ENCODE data around the gene CARNS1. TPM values are rescaled to one million over a fixed set of nuclear protein-coding genes. Genes with fewer than 3 reads are reported as not detected.

The CARNS1 gene
- total and polyA plus RNA-seq, 2 of the 13 experiments (the other 11 are each of a cell fraction or from before 2014, with no cell fraction given), result not detected

DNA sequence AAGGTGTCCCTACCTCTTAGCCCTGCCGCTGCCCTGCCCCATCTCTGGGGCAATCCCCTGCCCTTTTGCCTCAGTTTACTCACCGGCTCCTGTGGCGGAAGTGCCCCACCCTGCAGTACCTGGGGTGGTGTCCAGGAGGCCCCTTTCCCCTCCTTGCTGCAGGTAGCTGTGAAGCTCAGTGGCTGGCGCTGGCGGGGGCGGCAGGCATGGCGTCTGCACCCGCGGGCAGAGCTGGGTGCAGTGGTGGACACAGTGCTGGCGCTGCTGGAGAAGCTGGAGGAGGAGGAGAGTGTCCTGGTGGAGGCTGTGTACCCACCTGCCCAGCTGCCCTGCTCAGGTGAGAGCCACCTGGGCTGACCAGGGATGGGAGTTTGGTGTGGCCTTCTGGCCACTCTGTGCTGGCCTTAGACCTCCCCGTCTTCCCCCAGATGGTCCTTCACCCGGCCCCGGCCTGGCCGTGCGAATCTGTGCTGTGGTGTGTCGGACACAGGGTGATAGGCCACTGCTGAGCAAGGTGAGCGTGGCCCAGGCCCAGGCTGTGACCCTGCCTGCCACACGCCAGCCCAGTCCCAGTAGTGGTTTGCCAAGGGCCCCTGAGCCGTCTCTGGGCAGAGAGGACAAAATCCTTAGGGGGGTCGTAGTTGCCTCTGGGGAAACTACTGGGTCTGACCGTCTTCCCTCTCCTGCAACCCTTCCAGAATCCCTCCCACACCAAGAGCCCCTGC, 4.0 kb downstream of the CARNS1 start:
- Histone ChIP-seq H3K27me3 (ENCODE audit: control insufficient read depth in 1 of 2, insufficient read depth in 2 of 2, low read length in 2 of 2) (peaks cover 9 to 45% of the 10 kb centered on the region in 2 experiments; a peak in 4 of 5 replicates), H2AFZ (ENCODE audit: low read length) (no peak overlapping the region), H3K9me3 (ENCODE audit: low read length) (no peaks in the 10 kb centered on the region), H3K79me2 (ENCODE audit: insufficient read depth, low read length) (no peaks in the 10 kb centered on the region), H3K4me3 (replicated peaks in 1 of 3; ENCODE audit: insufficient read depth in 1 of 3, low read depth in 2 of 3, low read length in 3 of 3) (no peak overlapping the region; a peak in 1 of 6 replicates), H3K9ac (ENCODE audit: insufficient read depth, low read depth, low read length) (no peak overlapping the region), H3K4me2 (ENCODE audit: low read depth, low read length) (peak overlapping the region; percentile 80), H3K36me3 (replicated peaks in 1 of 2; ENCODE audit: control insufficient read depth in 1 of 2, insufficient read depth in 2 of 2, low read length in 2 of 2) (no peaks in the 10 kb centered on the region), H4K20me1 (ENCODE audit: insufficient read depth, low read length) (no peaks in the 10 kb centered on the region), H3K27ac (ENCODE audit: extremely low read length, insufficient read depth, low read length) (no peak overlapping the region), H3K4me1 (ENCODE audit: insufficient read depth, low read length) (peaks cover 60% of the 10 kb centered on the region)
- 88% methylated on average over 10 of the region's 21 CpGs for WGBS (ENCODE audit: low lambda C conversion rate)
- TSS peak; percentile 59 for BruUV-seq (replicated peaks)
- intact Hi-C loops (cut with micrococcal nuclease; ENCODE audit: unreplicated experiment) (no loop called here), in situ Hi-C loops (cut with HindIII; ENCODE audit: extremely low pct_ligation_motif_present, low pct_unique_long_range_greater_than_20kb) (no loop called here)
- FAIRE-seq, result no peak
- no peak for ATAC-seq
- TF ChIP-seq HNRNPL (IDR thresholded peaks at IDR 0.05; ENCODE audit: low read depth, low read length) (0 out of 2 replicates have a peak, but pooled peaks have one; percentile 37), AGO2 (optimal IDR thresholded peaks at IDR 0.05; ENCODE audit: low read depth, low read length) (peak; percentile 13), BHLHE40 (IDR thresholded peaks at IDR 0.05; ENCODE audit: low read length) (no peak)
- TF ChIP-seq, protein P1, sequence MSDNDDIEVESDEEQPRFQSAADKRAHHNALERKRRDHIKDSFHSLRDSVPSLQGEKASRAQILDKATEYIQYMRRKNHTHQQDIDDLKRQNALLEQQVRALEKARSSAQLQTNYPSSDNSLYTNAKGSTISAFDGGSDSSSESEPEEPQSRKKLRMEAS (IDR thresholded peaks at IDR 0.05), result 0 out of 2 replicates have a peak, but pooled peaks have one; percentile 16
- DNase-seq (ENCODE audit: low spot score), result no peak
- ChIA-PET CTCF (ENCODE audit: low intra/inter-chr PET ratio, low total read pairs) (no interaction called here), POLR2A (interaction anchor here (0.7 to 7.4 kb wide), 6 partner anchors 8 to 131 kb away, joined by 3 to 78 read pairs (median 4); partner anchors contain the start of genes AIP, PPP1CA, RAD9A and TBC1D10C)

DNA sequence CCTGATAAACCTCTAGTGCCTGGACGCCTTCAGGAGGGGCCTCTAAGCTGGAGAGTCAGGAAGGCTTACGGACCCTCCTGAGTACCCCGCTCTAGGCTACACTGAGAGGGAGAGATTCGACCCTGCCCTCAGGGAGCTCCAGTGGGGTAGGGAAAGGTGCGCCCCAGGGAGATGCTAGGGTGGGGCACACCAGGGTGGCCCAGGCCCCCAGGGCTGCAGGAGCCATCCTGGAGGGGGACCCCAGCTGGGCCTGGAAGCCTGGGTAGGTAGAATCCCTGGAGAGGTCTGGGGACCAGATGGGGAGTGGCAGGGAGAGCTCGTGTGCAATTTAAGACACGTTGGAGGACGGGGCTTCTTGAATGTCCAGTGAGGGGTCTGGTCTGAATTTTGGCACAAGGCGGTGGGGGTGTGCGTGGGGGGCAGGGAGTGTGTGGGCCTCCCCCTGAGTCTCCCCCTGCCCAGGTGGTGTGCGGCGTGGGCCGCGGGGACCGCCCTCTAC, 4.7 kb downstream of the CARNS1 start:
- peak overlapping the region; percentile 57 for H3K9ac ChIP-seq (ENCODE audit: insufficient read depth, low read depth, low read length)
- no peaks in the 10 kb centered on the region for H3K9me3 ChIP-seq (ENCODE audit: low read length)
- in situ Hi-C loops (cut with HindIII; ENCODE audit: extremely low pct_ligation_motif_present, low pct_unique_long_range_greater_than_20kb), result no loop called here
- peak overlapping the region; percentile 80 for H3K4me2 ChIP-seq (ENCODE audit: low read depth, low read length)
- ATAC-seq (no peak), FAIRE-seq (no peak), DNase-seq (ENCODE audit: low spot score) (no peak)
- H3K27ac ChIP-seq (ENCODE audit: extremely low read length, insufficient read depth, low read length), result no peak overlapping the region
- BruUV-seq (replicated peaks), result no TSS peak
- H4K20me1 ChIP-seq (ENCODE audit: insufficient read depth, low read length), result no peaks in the 10 kb centered on the region
- peaks cover 67% of the 10 kb centered on the region for H3K4me1 ChIP-seq (ENCODE audit: insufficient read depth, low read length)
- H3K79me2 ChIP-seq (ENCODE audit: insufficient read depth, low read length), result no peaks in the 10 kb centered on the region
- WGBS (ENCODE audit: low lambda C conversion rate), result 59% methylated on average over 4 of the region's 15 CpGs
- ChIA-PET POLR2A (interaction anchor here (0.7 to 7.4 kb wide), 6 partner anchors 9 to 132 kb away, joined by 3 to 78 read pairs (median 6); partner anchors contain the start of genes AIP, PPP1CA and TBC1D10C), CTCF (ENCODE audit: low intra/inter-chr PET ratio, low total read pairs) (no interaction called here)
- H2AFZ ChIP-seq (ENCODE audit: low read length), result no peak overlapping the region
- intact Hi-C loops (cut with micrococcal nuclease; ENCODE audit: unreplicated experiment), result no loop called here
- H3K4me3 ChIP-seq (replicated peaks in 1 of 3; ENCODE audit: insufficient read depth in 1 of 3, low read depth in 2 of 3, low read length in 3 of 3), result peak overlapping the region in 2 of 3 experiments; percentile 53 to 70; a peak in 5 of 6 replicates
- peaks cover 5 to 38% of the 10 kb centered on the region in 2 experiments; a peak in 4 of 5 replicates for H3K27me3 ChIP-seq (ENCODE audit: control insufficient read depth in 1 of 2, insufficient read depth in 2 of 2, low read length in 2 of 2)
- no peaks in the 10 kb centered on the region for H3K36me3 ChIP-seq (replicated peaks in 1 of 2; ENCODE audit: control insufficient read depth in 1 of 2, insufficient read depth in 2 of 2, low read length in 2 of 2)
- TF ChIP-seq SP2 (CRISPR knock-in tag; IDR thresholded peaks at IDR 0.05), result 0 out of 2 replicates have a peak, but pooled peaks have one; percentile 2
- TF ChIP-seq, protein P2, sequence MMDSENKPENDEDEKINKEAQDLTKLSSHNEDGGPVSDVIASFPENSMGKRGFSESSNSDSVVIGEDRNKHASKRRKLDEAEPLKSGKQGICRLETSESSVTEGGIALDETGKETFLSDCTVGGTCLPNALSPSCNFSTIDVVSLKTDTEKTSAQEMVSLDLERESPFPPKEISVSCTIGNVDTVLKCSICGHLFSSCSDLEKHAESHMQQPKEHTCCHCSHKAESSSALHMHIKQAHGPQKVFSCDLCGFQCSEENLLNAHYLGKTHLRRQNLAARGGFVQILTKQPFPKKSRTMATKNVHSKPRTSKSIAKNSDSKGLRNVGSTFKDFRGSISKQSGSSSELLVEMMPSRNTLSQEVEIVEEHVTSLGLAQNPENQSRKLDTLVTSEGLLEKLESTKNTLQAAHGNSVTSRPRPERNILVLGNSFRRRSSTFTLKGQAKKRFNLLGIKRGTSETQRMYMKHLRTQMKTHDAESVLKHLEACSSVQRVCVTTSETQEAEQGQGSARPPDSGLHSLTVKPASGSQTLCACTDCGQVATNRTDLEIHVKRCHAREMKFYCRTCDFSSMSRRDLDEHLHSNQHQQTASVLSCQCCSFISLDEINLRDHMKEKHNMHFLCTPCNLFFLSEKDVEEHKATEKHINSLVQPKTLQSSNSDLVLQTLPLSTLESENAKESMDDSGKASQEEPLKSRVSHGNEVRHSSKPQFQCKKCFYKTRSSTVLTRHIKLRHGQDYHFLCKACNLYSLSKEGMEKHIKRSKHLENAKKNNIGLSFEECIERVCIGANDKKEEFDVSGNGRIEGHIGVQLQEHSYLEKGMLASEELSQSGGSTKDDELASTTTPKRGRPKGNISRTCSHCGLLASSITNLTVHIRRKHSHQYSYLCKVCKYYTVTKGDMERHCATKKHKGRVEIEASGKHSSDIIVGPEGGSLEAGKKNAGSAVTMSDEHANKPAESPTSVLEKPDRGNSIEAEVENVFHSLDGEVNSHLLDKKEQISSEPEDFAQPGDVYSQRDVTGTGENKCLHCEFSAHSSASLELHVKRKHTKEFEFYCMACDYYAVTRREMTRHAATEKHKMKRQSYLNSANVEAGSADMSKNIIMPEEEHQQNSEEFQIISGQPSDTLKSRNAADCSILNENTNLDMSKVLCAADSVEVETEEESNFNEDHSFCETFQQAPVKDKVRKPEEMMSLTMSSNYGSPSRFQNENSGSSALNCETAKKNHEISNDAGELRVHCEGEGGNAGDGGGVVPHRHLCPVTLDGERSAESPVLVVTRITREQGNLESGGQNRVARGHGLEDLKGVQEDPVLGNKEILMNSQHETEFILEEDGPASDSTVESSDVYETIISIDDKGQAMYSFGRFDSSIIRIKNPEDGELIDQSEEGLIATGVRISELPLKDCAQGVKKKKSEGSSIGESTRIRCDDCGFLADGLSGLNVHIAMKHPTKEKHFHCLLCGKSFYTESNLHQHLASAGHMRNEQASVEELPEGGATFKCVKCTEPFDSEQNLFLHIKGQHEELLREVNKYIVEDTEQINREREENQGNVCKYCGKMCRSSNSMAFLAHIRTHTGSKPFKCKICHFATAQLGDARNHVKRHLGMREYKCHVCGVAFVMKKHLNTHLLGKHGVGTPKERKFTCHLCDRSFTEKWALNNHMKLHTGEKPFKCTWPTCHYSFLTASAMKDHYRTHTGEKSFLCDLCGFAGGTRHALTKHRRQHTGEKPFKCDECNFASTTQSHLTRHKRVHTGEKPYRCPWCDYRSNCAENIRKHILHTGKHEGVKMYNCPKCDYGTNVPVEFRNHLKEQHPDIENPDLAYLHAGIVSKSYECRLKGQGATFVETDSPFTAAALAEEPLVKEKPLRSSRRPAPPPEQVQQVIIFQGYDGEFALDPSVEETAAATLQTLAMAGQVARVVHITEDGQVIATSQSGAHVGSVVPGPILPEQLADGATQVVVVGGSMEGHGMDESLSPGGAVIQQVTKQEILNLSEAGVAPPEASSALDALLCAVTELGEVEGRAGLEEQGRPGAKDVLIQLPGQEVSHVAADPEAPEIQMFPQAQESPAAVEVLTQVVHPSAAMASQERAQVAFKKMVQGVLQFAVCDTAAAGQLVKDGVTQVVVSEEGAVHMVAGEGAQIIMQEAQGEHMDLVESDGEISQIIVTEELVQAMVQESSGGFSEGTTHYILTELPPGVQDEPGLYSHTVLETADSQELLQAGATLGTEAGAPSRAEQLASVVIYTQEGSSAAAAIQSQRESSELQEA (CRISPR knock-in tag; IDR thresholded peaks at IDR 0.05; ENCODE audit: not compliant biosample characterization), result peak; percentile 50
